ENCODE results near the gene PPDPF.

GRCh38 chr20:63561624-63562396 is 41.2 kb downstream of the PPDPF start:
- no peak for TF ChIP-seq FOXP2 (optimal IDR thresholded peaks at IDR 0.05; ENCODE audit: control extremely low read depth, extremely low read length, insufficient read depth)
- no peak for TF ChIP-seq POLR2AphosphoS5 (IDR thresholded peaks at IDR 0.05; ENCODE audit: borderline replicate concordance, low read depth, low read length)
- no peak for TF ChIP-seq EZH2 (IDR thresholded peaks at IDR 0.05)

Measured in SK-N-MC (cell line).